ENCODE results near the gene ALG14.
"Not testable (repeated sequence)": the region's sequence is repeated elsewhere in the genome, so short reads cannot be mapped to it uniquely, and the experiment has no call there.

Gene ALG14

DNA sequence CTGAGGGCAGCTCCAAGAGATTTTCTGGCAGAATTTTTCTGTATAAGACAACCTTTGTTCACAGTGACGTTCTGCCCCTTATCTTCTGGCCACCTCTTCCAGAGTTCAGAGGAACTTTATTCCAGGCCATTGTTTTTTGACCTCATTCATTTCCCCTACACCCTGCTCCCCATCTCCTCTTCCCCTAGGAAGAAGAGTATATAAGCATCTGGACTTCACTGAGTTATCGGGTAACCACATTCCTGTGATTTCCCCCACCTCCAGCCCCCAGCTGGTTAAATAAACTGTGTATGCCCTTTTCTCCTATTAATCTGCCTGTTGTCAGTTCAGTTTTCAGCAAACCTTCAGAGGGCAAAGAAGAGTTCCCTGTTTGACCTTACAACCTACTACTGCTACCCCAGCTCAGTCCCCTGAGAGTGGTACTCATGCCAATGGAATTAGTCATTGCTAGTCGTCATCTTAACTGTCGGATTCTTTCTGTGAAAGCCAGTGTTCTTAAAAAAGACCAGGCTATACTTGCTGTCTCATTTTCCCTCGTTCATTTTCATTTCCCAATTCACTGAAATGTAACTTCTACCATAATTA lies 14.3 kb upstream of the ALG14 start:
- DNase-seq (ENCODE audit: low read depth) = peak; percentile 92

DNA sequence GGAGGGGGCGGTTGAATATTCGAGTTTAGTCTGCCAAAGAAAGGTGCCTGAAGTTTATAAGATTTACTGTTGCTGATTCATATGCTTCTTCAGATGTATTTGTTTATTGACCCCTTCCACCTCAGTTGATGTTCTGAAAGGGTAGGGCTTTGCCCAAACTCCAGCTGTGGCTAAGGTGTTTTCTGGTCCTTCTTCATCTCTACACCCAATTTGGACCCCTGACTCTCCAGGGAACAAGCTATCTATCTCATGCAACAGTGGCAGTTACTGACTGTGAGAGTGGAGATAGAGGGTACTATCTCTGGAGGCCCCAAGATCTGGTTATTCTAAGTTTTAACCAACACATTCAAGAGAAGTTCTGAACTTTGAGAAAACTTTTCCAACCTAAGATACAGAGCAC lies 12.6 kb upstream of the ALG14 start:
- DNase-seq (ENCODE audit: low read depth) = no peak

DNA sequence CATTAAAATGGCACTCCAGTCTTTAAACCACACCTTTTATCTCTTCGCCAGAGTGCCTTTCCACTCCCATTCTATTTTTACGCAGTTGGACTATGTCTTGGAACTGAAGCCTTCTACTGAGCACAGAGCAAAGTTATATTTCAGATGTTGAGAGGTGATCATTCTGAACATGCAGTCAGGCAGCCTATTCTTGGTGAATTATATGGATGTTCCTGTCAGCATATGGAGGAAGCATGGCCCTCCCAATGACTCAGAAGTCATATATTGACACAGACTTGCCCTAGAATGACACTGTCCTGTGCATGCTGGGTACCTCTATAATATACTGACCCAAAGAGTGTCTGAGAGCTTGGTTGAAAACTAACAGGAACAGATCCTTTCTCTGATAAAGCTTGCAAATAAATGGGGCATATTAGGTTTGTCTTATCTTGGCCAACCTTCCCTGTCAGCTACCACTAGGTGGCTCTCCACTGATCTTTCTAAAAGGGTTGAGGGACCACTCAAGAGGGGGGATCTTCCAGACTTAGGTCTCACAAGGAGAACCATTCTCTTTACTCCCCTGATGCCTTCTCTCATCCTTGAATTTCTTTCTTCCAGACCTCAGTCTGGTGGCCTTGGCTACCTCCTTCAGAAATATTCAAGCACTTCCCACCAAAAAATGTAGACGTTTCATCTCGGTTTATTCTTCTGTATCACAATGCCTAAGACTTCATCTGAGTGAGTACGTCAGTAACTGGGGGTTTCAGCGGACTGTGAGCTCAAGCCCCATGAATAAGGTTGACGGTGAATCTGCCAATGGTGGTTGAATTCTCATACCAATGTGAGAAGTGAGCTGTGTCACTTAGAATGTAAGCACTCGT lies 11.8 kb upstream of the ALG14 start:
- DNase-seq (ENCODE audit: low read depth) = peak; percentile 41

DNA sequence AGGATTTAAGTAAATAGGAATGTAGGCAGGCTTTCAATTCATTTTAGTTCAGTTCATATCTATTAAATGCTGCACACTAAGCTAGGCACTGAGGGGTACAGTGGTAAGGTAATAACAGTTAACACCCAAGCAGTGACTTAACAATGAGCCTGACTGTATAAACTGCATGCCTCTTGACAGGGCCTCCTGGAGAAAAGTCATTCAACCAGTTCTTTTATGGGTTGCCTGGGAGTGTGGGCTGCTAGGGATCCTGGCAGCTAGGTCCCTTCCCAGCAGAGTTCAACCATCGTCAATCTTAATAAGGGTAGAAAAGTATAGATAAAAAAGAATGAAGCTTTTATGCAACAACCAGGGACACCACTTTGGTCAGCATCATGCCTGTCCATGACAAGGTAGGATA lies 8.1 kb upstream of the ALG14 start:
- DNase-seq (ENCODE audit: low read depth) = no peak

DNA sequence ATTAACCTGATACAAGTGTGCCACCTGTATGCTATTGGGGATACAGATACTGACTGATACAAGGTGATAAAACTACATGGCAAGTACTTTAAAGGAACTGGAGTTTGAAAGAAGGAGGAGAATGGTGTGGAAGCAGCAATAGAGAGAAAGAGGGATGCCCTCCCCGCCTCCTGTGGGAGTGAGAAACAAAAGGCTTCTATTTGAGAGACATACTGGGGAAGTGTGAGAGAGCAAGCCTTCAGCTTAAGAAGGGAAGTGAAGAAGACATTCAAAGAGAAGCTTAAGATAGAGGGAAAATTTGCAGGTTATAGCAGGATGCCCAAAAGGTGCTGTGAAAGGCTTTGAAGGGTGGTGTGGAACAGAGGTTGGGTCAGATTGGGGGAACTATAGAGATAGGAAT lies 7.7 kb upstream of the ALG14 start:
- DNase-seq (ENCODE audit: low read depth) = no peak

DNA sequence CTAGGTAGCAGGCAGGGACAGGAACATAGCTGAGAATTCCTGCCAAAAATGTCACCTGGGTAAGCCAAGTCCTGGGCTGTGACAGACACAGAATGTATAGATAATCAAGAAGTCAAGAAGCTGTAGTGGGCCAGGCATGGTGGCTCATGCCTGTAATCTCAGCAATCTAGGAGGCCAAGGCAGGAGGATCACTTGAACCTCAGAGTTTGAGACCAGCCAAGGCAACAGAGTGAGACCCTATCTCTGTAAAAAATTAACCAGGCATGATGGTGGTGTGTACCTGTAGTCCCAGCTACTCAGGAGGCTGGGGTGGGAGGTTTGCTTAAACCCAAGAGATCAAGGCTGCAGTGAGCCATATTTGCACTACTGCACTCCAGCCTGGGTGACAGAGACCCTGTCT lies 3.3 kb upstream of the ALG14 start:
- no peak for DNase-seq (ENCODE audit: low read depth)

DNA sequence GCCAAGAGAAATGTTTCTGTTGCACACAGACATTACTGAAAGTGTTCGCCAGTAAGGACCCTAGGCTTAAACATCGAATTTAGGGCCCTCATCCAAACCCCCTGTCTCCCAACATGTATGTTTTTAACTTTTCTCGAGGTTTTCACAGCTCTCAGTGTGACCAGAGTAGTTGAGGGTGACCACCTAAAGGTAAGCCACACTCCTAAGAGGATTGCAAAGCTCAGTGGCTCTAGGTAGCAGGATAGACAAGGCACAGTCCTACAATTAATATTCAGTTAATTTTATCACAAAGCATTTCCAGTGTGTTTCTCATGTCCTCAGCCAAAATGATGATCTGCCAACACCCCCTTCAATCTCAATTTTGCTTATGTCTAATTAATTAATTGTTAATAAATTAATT lies 695 bp upstream of the ALG14 start:
- no peak for DNase-seq (ENCODE audit: low read depth)

DNA sequence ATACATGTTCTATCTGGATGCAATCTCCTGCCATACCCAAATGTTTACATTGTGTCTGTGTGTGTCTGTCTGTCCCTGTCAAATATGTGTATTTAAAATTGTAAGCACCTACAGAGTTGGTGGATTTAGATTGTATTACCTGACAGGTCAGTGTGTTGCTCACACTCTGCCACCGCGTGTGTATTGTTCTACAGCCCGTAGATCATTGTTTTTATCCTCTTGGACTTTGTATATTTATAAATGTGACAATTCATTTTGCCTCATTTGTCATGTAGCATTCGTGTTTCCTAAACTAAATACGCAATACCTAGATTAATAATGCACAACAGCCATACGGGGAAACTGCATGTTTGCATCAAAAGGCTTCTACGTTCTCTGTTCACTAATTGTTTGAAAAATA lies 634 bp downstream of the ALG14 start:
- no peak for DNase-seq (ENCODE audit: low read depth)

DNA sequence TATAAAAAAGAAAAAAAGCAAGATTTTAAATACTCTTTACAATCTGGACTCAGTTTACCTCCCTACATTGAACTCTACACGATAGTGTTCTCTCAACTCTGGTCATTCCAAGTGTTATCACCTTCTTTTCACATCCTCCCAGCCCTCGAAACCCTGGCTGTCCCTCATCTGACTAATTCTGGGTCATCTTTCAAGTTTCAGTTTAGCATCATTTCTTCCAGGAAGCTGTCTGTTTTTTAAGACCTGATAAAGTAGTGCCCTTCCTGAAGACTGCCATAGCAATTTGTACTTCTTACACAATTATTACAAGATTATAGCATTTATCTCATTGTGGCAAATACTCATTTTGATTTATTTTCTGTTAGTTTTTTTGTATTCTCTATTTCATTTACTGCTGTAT lies 1.2 kb downstream of the ALG14 start:
- DNase-seq (ENCODE audit: low read depth) = peak; percentile 7

DNA sequence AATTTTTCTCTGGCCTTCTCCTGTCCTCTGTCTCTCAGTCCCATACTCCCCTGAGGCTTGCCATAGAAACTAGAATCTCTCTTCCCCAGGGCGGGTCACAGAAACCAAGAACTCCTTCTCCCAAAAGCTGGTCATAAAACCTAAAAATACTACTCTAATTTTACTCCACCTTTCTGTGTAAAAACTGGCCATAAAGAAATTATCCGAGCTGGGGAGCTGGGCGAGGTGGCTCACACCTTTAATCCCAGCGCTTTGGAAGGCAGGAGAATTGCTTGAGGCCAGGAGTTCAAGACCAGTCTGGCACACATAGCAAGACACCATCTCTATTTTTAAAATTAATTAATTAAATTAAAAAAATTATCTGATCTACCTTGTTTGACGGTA lies 3.0 kb downstream of the ALG14 start:
- DNase-seq (ENCODE audit: low read depth) = no peak

DNA sequence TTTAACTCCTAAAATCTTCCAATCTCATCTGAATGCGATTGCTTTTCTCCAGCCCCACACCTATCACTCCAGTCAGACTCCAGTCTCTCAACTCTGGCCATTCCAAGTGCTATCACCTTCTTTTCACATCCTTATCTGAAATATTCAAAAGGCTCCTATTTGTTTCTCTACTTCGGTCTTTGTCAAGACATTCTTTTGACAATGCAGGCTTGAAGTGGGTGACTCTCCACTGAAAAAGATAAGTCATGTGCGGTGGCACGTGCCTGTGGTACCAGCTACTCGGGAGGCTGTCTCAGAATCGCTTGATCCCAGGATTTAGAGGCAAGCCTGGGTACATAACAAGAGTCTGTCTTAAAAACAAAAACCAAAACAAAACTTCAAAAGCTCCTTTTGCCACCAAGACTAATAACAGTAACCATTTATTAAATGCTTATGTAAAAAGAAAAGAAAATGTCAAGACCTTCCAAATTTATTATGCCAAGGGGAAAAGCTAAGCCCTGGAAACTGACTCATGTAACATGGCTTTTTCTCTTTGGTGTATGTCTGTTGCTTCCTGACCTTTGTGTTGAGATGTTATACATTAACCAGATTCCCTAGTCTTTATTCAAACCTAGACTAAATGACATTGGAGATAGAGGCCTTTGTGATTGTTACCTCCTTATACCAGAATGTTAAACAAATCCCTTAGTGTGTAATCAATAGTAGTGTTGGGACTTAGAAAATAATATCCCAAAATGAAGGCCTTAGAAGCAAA lies 3.6 kb downstream of the ALG14 start:
- no peak for DNase-seq (ENCODE audit: low read depth)

DNA sequence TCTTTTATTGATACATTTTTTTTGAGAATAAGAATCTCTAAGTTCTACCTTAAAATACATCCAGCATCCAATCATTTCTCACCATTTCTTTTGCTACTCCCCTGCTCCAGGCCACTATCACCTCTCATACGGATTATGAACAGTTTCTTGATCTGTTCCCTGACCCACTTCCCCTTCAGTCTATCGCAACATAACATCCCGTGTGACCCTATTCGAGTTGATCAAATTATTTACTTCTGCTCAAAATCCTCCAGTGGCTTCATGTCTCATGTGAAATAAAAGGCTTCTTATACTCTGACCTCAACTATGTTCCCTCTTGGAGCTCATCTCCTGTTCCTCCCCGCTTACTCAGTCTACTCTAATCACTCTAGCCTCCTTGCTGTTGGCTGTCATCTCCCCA lies 5.2 kb downstream of the ALG14 start:
- DNase-seq (ENCODE audit: low read depth) = no peak

DNA sequence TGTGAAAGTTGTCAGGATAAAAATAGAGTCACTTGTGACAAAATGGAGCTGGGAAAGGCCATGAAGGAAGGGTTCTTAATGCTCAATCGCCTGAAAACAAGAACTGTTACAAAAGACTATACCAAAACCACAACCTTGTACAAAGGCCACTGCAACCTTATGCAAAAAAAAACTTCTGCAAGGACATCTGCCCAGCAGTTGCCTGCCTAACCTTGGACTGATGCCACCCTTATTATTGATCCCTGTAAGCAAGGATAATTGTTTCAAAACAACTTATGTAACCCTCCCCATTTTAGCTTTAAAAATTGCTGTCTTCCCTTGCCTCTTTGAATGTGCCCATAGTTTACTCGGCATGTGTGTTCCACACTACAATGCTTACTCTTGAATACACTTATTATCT lies 5.7 kb downstream of the ALG14 start:
- DNase-seq (ENCODE audit: low read depth) = no peak

DNA sequence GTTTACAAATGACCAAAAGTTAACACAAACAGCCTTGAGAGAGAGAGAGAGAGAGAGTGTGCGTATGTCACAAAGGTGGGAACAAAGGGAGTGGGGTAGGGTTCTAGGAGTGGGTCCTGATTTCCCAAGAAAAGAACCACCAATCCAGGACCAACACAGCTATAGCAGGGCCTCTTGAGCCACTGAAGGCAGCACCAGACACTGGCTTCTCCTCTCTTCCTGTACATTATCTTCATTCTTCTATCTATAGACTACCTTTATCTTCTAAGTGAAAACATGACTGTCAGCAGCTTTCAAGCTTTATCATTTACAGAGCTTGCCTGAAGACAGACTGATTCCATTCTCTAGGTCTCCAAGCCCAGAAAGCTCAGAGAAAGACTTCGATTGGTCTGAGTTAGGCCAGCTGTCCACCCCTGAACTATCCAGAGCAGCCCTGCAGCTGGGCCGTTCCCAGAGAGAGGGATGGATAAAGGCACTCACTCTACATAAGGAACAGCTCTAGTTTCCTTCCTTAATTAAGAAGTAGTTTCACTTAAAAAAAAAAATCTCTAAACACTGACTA lies 11.2 kb downstream of the ALG14 start:
- DNase-seq (ENCODE audit: low read depth) = no peak

DNA sequence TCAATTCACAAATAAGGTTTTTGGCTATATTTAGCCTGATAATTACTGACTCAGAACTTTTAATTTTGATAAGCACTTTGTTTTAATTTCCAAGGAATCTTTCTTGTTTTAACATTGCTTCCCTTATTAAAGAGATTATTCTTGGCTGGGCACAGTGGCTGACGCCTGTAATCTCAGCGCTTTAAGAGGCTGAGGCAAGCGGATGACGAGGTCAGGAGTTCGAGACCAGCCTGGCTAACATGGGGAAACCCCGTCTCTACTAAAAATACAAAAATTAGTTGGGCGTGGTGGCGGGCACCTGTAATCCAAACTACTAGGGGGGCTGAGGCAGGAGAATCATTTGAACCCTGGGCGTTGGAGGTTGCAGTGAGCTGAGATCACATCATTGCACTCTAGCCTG lies 13.8 kb downstream of the ALG14 start:
- DNase-seq (ENCODE audit: low read depth) = peak; percentile 68

DNA sequence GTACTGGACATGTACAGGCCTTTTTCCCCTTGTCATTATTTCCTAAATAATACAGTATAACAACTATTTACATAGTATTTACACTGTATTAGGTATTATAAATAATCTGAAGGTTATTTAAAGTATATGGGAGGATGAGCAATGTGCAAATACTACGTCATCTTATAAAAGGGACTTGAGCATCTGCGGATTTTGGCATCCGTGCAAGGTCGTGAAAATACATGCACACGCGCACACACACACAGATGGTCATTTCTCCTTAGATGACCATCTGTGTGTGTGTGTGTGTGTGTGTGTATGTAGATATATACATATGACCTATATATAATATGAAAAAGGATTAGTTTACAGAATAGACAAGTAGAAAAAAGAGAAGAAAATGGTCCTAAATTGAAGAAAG lies 15.4 kb downstream of the ALG14 start:
- DNase-seq (ENCODE audit: low read depth) = no peak

DNA sequence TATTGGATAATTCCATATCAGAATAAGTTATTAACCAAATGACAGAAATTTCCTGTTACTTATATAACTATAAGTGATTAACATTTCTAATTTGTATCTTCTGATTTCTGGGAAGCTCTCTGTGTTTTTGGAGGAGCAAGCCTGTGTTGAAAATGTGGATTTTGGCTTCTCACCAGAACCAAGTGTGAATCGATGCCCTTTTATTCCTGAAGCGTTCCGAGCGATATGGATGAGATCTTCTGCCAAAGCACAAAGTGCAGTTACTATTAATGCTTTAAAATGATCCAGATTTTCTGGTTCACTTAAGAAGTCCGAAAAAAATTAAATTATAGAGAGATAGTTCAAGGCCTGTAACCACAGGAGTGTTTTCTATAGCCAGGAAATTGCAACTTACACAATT lies 22.8 kb downstream of the ALG14 start:
- no peak for DNase-seq (ENCODE audit: low read depth)

DNA sequence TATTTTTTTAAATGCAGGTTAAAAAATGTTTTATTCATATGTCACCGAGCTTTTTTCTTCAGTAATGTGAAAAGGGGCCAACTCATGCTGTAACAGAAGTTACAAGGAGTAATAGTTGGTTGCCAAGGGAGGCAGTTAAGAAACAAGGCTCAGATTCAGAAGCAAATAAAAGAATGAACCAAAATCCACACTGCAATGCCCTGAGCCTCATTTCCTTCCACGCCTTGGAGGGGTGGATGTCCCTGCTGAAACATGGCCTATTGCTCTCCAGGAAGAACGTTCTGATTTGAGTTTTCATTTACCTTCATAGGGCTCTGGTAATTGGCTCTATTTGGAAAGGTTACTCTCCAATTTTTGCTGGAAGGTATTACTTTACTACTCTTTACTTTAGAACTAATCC lies 24.4 kb downstream of the ALG14 start:
- no peak for DNase-seq (ENCODE audit: low read depth)

DNA sequence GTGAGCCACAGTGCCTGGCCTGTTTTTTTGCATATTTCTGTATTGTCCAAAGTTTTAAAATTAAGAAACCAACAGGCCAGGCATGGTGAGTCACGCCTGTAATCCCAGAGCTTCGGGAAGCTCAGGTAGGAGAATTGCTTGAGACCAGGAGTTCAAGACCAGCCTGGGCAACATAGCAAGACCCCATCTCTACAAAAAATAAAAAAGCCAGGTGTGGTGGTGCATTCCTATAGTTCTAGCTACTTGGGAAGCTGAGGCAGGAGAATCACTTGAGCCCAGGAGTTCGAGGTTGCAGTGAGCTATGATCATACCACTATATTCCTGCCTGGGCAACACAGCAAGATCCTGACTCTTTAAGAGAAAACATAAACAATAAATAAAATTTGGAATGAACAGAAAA lies 25.1 kb downstream of the ALG14 start:
- not testable (repeated sequence) for DNase-seq (ENCODE audit: low read depth)

DNA sequence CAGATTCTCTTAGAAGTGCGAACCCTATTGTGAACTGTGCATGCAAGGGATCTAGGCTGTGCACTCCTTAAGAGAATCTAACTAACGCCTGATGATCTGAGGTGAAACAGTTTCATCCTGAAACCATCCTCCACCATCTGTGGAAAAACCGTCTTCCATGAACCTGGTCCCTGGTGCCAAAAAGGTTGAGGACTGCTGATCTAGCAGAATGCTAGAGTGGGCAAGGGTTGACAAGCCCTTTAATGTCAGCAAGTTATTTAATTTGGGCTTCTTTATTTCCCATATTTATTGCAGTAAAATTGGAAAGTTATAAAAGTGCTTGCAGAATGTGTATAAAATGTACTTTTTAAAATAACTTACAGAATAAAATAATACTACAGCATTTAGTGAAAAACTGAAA lies 26.4 kb downstream of the ALG14 start:
- no peak for DNase-seq (ENCODE audit: low read depth)

DNA sequence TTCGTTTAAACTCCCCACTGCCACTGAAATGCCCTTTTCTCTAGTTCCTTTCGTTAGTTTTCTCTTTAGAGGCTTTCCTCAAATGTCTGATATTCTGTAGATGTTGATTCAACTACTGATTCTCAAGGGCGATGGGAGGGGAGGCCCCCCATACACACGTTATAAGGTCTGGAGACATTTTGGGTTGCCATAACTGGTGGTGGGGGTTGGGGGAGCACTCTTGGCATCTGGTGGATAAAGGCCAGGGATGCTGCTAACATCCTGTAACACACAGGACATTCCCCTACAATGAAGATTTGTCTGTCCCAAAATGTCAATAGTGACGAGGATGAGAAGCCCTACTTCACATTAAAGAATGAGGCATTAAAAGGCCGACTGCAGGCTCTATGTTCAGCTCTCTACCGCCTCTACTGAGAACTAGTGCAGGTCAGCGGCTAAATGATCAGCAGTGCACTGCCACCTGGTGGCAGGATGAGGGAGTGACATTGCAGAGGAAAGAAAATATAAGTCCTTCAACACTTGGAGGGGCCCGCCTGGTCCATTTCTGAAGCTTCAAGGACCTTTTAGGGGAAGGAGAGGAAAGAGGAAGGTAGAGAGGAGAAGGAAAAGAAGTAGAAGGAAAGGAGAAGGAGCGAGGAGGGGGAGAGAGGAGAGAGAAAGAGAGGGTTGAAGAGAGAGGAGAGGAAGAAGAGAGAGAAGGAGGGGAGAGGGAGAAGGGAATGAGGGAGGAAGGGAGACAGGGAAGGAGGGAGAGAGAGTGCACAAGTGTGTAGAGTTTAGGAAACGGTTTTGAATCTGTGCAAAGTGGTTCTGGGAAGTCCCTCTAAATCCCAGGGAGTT lies 29.4 kb downstream of the ALG14 start:
- DNase-seq (ENCODE audit: low read depth) = peak; percentile 87

DNA sequence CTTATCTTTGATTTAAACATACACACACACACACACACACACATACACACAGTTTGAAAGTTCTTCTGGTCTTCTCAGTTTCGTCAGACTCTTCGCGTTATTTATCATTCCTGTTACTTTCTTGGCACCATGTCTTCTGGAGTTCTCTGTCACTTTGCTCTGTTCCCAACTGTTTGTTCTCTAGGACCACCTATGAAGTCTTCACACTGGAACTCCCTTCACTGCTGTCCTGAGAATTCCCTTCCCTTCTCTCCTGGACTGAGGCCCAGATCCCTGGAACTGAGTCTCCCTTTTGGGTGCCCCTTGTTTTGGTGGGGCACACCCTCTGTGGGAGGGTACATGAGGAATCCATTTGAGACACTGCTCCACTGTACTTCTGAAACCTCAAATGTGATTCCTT lies 30.5 kb downstream of the ALG14 start:
- no peak for DNase-seq (ENCODE audit: low read depth)

All from EH (cell line).